ENCODE results near the gene SMAD9. TPM values are rescaled to one million over a fixed set of nuclear protein-coding genes. Genes with fewer than 3 reads are reported as not detected.

The SMAD9 gene
- polyA plus RNA-seq, 4 donors: 0.45 to 7.1 (median 2.1) TPM

- no peaks in the 10 kb centered on the region for H3K4me1 ChIP-seq (ENCODE audit: control insufficient read depth in 3 of 3, insufficient read depth in 2 of 3, low read depth in 1 of 3, low read length in 2 of 3)
- 84 to 87% (median 86%) methylated on average over 13 of the region's 13 CpGs for WGBS, 3 donors
- H3K36me3 ChIP-seq (ENCODE audit: control insufficient read depth in 3 of 3, insufficient read depth in 2 of 3, low read depth in 1 of 3, low read length in 3 of 3): peaks cover 0 to 6% (median 0%) of the 10 kb centered on the region in 3 donors
- no peak overlapping the region for H3K4me3 ChIP-seq (ENCODE audit: low read depth in 1 of 3, low read length in 3 of 3)
- no peak overlapping the region for H3K27ac ChIP-seq (ENCODE audit: low read depth in 1 of 3, low read length in 2 of 3)
- DNase-seq (no peak), FAIRE-seq (no peak)
- H3K9me3 ChIP-seq (ENCODE audit: control insufficient read depth in 2 of 2, insufficient read depth in 1 of 2, low read depth in 1 of 2, low read length in 1 of 2): no peaks in the 10 kb centered on the region
- no peaks in the 10 kb centered on the region for H3K27me3 ChIP-seq (ENCODE audit: control insufficient read depth in 3 of 3, insufficient read depth in 3 of 3, low read length in 3 of 3)
Measured at GRCh38 chr13:36850790-36851438, 69.1 kb downstream of the SMAD9 start.

- Histone ChIP-seq H3K9me3 (ENCODE audit: control insufficient read depth in 2 of 2, insufficient read depth in 1 of 2, low read depth in 1 of 2, low read length in 1 of 2) (no peaks in the 10 kb centered on the region), H3K4me3 (ENCODE audit: low read depth in 1 of 3, low read length in 3 of 3) (no peak overlapping the region), H3K4me1 (ENCODE audit: control insufficient read depth in 3 of 3, insufficient read depth in 2 of 3, low read depth in 1 of 3, low read length in 2 of 3) (no peaks in the 10 kb centered on the region), H3K27ac (ENCODE audit: low read depth in 1 of 3, low read length in 2 of 3) (no peak overlapping the region), H3K36me3 (ENCODE audit: control insufficient read depth in 3 of 3, insufficient read depth in 2 of 3, low read depth in 1 of 3, low read length in 3 of 3) (peaks cover 0 to 5% (median 0%) of the 10 kb centered on the region in 3 donors), H3K27me3 (ENCODE audit: control insufficient read depth in 3 of 3, insufficient read depth in 3 of 3, low read length in 3 of 3) (no peaks in the 10 kb centered on the region)
- FAIRE-seq: no peak
- peak in 1 of 2 donors; percentile 8 for DNase-seq
- WGBS, 3 donors: 69 to 71% (median 71%) methylated on average over 6 of the region's 6 CpGs
Measured at GRCh38 chr13:36848199-36848982, 71.6 kb downstream of the SMAD9 start.

- Histone ChIP-seq H3K9me3 (ENCODE audit: control insufficient read depth in 2 of 2, insufficient read depth in 1 of 2, low read depth in 1 of 2, low read length in 1 of 2) (no peaks in the 10 kb centered on the region), H3K27me3 (ENCODE audit: control insufficient read depth in 3 of 3, insufficient read depth in 3 of 3, low read length in 3 of 3) (no peaks in the 10 kb centered on the region), H3K27ac (ENCODE audit: low read depth in 1 of 3, low read length in 2 of 3) (no peak overlapping the region), H3K36me3 (ENCODE audit: control insufficient read depth in 3 of 3, insufficient read depth in 2 of 3, low read depth in 1 of 3, low read length in 3 of 3) (peaks cover 0 to 3% (median 0%) of the 10 kb centered on the region in 3 donors), H3K4me3 (ENCODE audit: low read depth in 1 of 3, low read length in 3 of 3) (no peak overlapping the region), H3K4me1 (ENCODE audit: control insufficient read depth in 3 of 3, insufficient read depth in 2 of 3, low read depth in 1 of 3, low read length in 2 of 3) (no peaks in the 10 kb centered on the region)
- 23 to 56% (median 36%) methylated on average over 9 of the region's 9 CpGs for WGBS, 3 donors
- DNase-seq (peak in 1 of 2 donors; percentile 17), FAIRE-seq (no peak)
Measured at GRCh38 chr13:36847606-36848005, 72.4 kb downstream of the SMAD9 start.

GRCh38 chr13:36841391-36841790 lies 78.6 kb downstream of the SMAD9 start:
- Histone ChIP-seq H3K4me1 (ENCODE audit: control insufficient read depth in 3 of 3, insufficient read depth in 2 of 3, low read depth in 1 of 3, low read length in 2 of 3) (no peaks in the 10 kb centered on the region), H3K27me3 (ENCODE audit: control insufficient read depth in 3 of 3, insufficient read depth in 3 of 3, low read length in 3 of 3) (no peaks in the 10 kb centered on the region), H3K27ac (ENCODE audit: low read depth in 1 of 3, low read length in 2 of 3) (no peak overlapping the region), H3K4me3 (ENCODE audit: low read depth in 1 of 3, low read length in 3 of 3) (no peak overlapping the region), H3K36me3 (ENCODE audit: control insufficient read depth in 3 of 3, insufficient read depth in 2 of 3, low read depth in 1 of 3, low read length in 3 of 3) (peaks cover 0 to 2% (median 0%) of the 10 kb centered on the region in 3 donors), H3K9me3 (ENCODE audit: control insufficient read depth in 2 of 2, insufficient read depth in 1 of 2, low read depth in 1 of 2, low read length in 1 of 2) (no peaks in the 10 kb centered on the region)
- DNase-seq (no peak), FAIRE-seq (no peak)
- WGBS, 3 donors: 43 to 76% (median 67%) methylated on average over 5 of the region's 5 CpGs

GRCh38 chr13:36840718-36841250 lies 79.3 kb downstream of the SMAD9 start:
- Histone ChIP-seq H3K4me1 (ENCODE audit: control insufficient read depth in 3 of 3, insufficient read depth in 2 of 3, low read depth in 1 of 3, low read length in 2 of 3) (no peaks in the 10 kb centered on the region), H3K27ac (ENCODE audit: low read depth in 1 of 3, low read length in 2 of 3) (no peak overlapping the region), H3K9me3 (ENCODE audit: control insufficient read depth in 2 of 2, insufficient read depth in 1 of 2, low read depth in 1 of 2, low read length in 1 of 2) (no peaks in the 10 kb centered on the region), H3K4me3 (ENCODE audit: low read depth in 1 of 3, low read length in 3 of 3) (no peak overlapping the region), H3K27me3 (ENCODE audit: control insufficient read depth in 3 of 3, insufficient read depth in 3 of 3, low read length in 3 of 3) (no peaks in the 10 kb centered on the region), H3K36me3 (ENCODE audit: control insufficient read depth in 3 of 3, insufficient read depth in 2 of 3, low read depth in 1 of 3, low read length in 3 of 3) (peaks cover 0 to 2% (median 0%) of the 10 kb centered on the region in 3 donors)
- WGBS, 3 donors: 56 to 71% (median 65%) methylated on average over 3 of the region's 3 CpGs
- FAIRE-seq (no peak), DNase-seq (no peak)

- H3K27me3 ChIP-seq (ENCODE audit: control insufficient read depth in 3 of 3, insufficient read depth in 3 of 3, low read length in 3 of 3): no peaks in the 10 kb centered on the region
- FAIRE-seq (no peak), DNase-seq (no peak)
- H3K4me1 ChIP-seq (ENCODE audit: control insufficient read depth in 3 of 3, insufficient read depth in 2 of 3, low read depth in 1 of 3, low read length in 2 of 3): no peaks in the 10 kb centered on the region
- H3K27ac ChIP-seq (ENCODE audit: low read depth in 1 of 3, low read length in 2 of 3): no peak overlapping the region
- H3K9me3 ChIP-seq (ENCODE audit: control insufficient read depth in 2 of 2, insufficient read depth in 1 of 2, low read depth in 1 of 2, low read length in 1 of 2): no peaks in the 10 kb centered on the region
- peaks cover 0 to 2% (median 0%) of the 10 kb centered on the region in 3 donors for H3K36me3 ChIP-seq (ENCODE audit: control insufficient read depth in 3 of 3, insufficient read depth in 2 of 3, low read depth in 1 of 3, low read length in 3 of 3)
- H3K4me3 ChIP-seq (ENCODE audit: low read depth in 1 of 3, low read length in 3 of 3): no peak overlapping the region
- WGBS, 3 donors: 86 to 91% (median 87%) methylated on average over 10 to 12 of the region's 12 CpGs
Measured at GRCh38 chr13:36839981-36840380, 80.1 kb downstream of the SMAD9 start.

GRCh38 chr13:36839281-36839680 lies 80.8 kb downstream of the SMAD9 start:
- 70 to 79% (median 74%) methylated on average over 3 of the region's 3 CpGs for WGBS, 3 donors
- DNase-seq: no peak
- no peaks in the 10 kb centered on the region for H3K9me3 ChIP-seq (ENCODE audit: control insufficient read depth in 2 of 2, insufficient read depth in 1 of 2, low read depth in 1 of 2, low read length in 1 of 2)
- H3K36me3 ChIP-seq (ENCODE audit: control insufficient read depth in 3 of 3, insufficient read depth in 2 of 3, low read depth in 1 of 3, low read length in 3 of 3): peaks cover 0 to 2% (median 1%) of the 10 kb centered on the region in 3 donors
- no peak for FAIRE-seq
- no peaks in the 10 kb centered on the region for H3K27me3 ChIP-seq (ENCODE audit: control insufficient read depth in 3 of 3, insufficient read depth in 3 of 3, low read length in 3 of 3)
- no peaks in the 10 kb centered on the region for H3K4me1 ChIP-seq (ENCODE audit: control insufficient read depth in 3 of 3, insufficient read depth in 2 of 3, low read depth in 1 of 3, low read length in 2 of 3)
- H3K4me3 ChIP-seq (ENCODE audit: low read depth in 1 of 3, low read length in 3 of 3): no peak overlapping the region
- no peak overlapping the region for H3K27ac ChIP-seq (ENCODE audit: low read depth in 1 of 3, low read length in 2 of 3)

- Histone ChIP-seq H3K4me1 (ENCODE audit: control insufficient read depth in 3 of 3, insufficient read depth in 2 of 3, low read depth in 1 of 3, low read length in 2 of 3) (no peaks in the 10 kb centered on the region), H3K9me3 (ENCODE audit: control insufficient read depth in 2 of 2, insufficient read depth in 1 of 2, low read depth in 1 of 2, low read length in 1 of 2) (no peaks in the 10 kb centered on the region), H3K4me3 (ENCODE audit: low read depth in 1 of 3, low read length in 3 of 3) (no peak overlapping the region), H3K36me3 (ENCODE audit: control insufficient read depth in 3 of 3, insufficient read depth in 2 of 3, low read depth in 1 of 3, low read length in 3 of 3) (peaks cover 0 to 2% (median 1%) of the 10 kb centered on the region in 3 donors), H3K27me3 (ENCODE audit: control insufficient read depth in 3 of 3, insufficient read depth in 3 of 3, low read length in 3 of 3) (no peaks in the 10 kb centered on the region), H3K27ac (ENCODE audit: low read depth in 1 of 3, low read length in 2 of 3) (no peak overlapping the region)
- 62 to 76% (median 64%) methylated on average over 4 of the region's 4 CpGs for WGBS, 3 donors
- DNase-seq (no peak), FAIRE-seq (no peak)
Measured at GRCh38 chr13:36837354-36838092, 82.5 kb downstream of the SMAD9 start.

Measured in small intestine (tissue), 7 donors.